ENCODE results near the gene TCHH.
"Not testable (repeated sequence)": the region's sequence is repeated elsewhere in the genome, so short reads cannot be mapped to it uniquely, and the experiment has no call there.

Gene TCHH

GRCh38 chr1:152107031-152107983, 7.9 kb downstream of the TCHH start:
- no peak for TF ChIP-seq CTCF (conservative IDR thresholded peaks at IDR 0.05)
- H3K27ac ChIP-seq, result no peak overlapping the region

GRCh38 chr1:152104854-152105253, 10.4 kb downstream of the TCHH start:
- no peak overlapping the region for H3K27ac ChIP-seq
- no peak for TF ChIP-seq CTCF (conservative IDR thresholded peaks at IDR 0.05)

- no peak overlapping the region for H3K27ac ChIP-seq
- TF ChIP-seq CTCF (conservative IDR thresholded peaks at IDR 0.05), result no peak
Measured at GRCh38 chr1:152096931-152097330, 18.3 kb downstream of the TCHH start.

- TF ChIP-seq CTCF (conservative IDR thresholded peaks at IDR 0.05), result no peak
- H3K27ac ChIP-seq, result no peak within 1 kb of the TSS
Measured at GRCh38 chr1:152089014-152089674, 26.1 kb downstream of the TCHH start, which contains the start of gene TCHHL1. Gene TCHHL1 (minus strand): TSS chr1:152089064. CDS start chr1:152088143, 921 bp downstream.

- no peak overlapping the region for H3K27ac ChIP-seq
- no peak for TF ChIP-seq CTCF (conservative IDR thresholded peaks at IDR 0.05)
Measured at GRCh38 chr1:152086760-152087159, 28.5 kb downstream of the TCHH start.

GRCh38 chr1:152084853-152085252, 30.4 kb downstream of the TCHH start:
- H3K27ac ChIP-seq, result no peak overlapping the region
- TF ChIP-seq CTCF (conservative IDR thresholded peaks at IDR 0.05), result no peak

GRCh38 chr1:152081026-152081425, 34.2 kb downstream of the TCHH start:
- not testable (repeated sequence) for H3K27ac ChIP-seq

- not testable (repeated sequence) for H3K27ac ChIP-seq
Measured at GRCh38 chr1:152080494-152080893, 34.8 kb downstream of the TCHH start.

Data from VCaP (cell line).